Measurements from ENCODE around the gene ZSCAN5A. TPM values are rescaled to one million over a fixed set of nuclear protein-coding genes. Genes with fewer than 3 reads are reported as not detected.

Gene ZSCAN5A
- polyA plus RNA-seq, 1 of the 3 experiments (the other 2 are of a cell fraction) = 6.8 TPM

- TF ChIP-seq EP300 (IDR thresholded peaks at IDR 0.05; ENCODE audit: borderline replicate concordance in 1 of 2, low read depth in 1 of 2, low read length in 1 of 2) (no peak), NFIC (IDR thresholded peaks at IDR 0.05; ENCODE audit: borderline replicate concordance) (no peak), RAD21 (IDR thresholded peaks at IDR 0.05; ENCODE audit: low read length) (no peak), FOXM1 (IDR thresholded peaks at IDR 0.05; ENCODE audit: low read depth) (no peak), FOSL2 (IDR thresholded peaks at IDR 0.05; ENCODE audit: borderline replicate concordance, low read depth) (no peak)
- TF ChIP-seq, protein P1, sequence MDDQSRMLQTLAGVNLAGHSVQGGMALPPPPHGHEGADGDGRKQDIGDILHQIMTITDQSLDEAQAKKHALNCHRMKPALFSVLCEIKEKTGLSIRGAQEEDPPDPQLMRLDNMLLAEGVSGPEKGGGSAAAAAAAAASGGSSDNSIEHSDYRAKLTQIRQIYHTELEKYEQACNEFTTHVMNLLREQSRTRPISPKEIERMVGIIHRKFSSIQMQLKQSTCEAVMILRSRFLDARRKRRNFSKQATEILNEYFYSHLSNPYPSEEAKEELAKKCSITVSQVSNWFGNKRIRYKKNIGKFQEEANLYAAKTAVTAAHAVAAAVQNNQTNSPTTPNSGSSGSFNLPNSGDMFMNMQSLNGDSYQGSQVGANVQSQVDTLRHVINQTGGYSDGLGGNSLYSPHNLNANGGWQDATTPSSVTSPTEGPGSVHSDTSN (IDR thresholded peaks at IDR 0.05) = no peak
Observed at GRCh38 chr19:56310462-56310861, 4.2 kb downstream of the ZSCAN5A start (continued).

GRCh38 chr19:56309511-56310185, 5.0 kb downstream of the ZSCAN5A start:
- H3K27me3 ChIP-seq (ENCODE audit: insufficient read depth) = no peaks in the 10 kb centered on the region
- POLR2A ChIA-PET = no interaction called here
- TF ChIP-seq NFIC (IDR thresholded peaks at IDR 0.05; ENCODE audit: borderline replicate concordance) (no peak), JUND (IDR thresholded peaks at IDR 0.05) (no peak), EP300 (IDR thresholded peaks at IDR 0.05; ENCODE audit: borderline replicate concordance in 1 of 2, low read depth in 1 of 2, low read length in 1 of 2) (no peak), ELF1 (IDR thresholded peaks at IDR 0.05) (no peak), POLR2AphosphoS5 (IDR thresholded peaks at IDR 0.05; ENCODE audit: low read depth, low read length) (no peak), REST (IDR thresholded peaks at IDR 0.05; ENCODE audit: low read depth, low read length) (no peak), RAD21 (IDR thresholded peaks at IDR 0.05; ENCODE audit: low read length) (peak; percentile 42), USF2 (IDR thresholded peaks at IDR 0.05; ENCODE audit: borderline replicate concordance, low read depth, low read length) (no peak), RCOR1 (IDR thresholded peaks at IDR 0.05; ENCODE audit: low read length) (no peak), RXRA (IDR thresholded peaks at IDR 0.05; ENCODE audit: borderline replicate concordance, low read depth) (no peak), TCF12 (IDR thresholded peaks at IDR 0.05) (no peak), CHD2 (IDR thresholded peaks at IDR 0.05; ENCODE audit: low read length, partially characterized antibody) (no peak), FOXM1 (IDR thresholded peaks at IDR 0.05; ENCODE audit: low read depth) (no peak), MXI1 (IDR thresholded peaks at IDR 0.05; ENCODE audit: low read depth, low read length) (no peak), SMC3 (IDR thresholded peaks at IDR 0.05; ENCODE audit: low read depth, low read length) (peak; percentile 49)
- TF ChIP-seq, protein P2, sequence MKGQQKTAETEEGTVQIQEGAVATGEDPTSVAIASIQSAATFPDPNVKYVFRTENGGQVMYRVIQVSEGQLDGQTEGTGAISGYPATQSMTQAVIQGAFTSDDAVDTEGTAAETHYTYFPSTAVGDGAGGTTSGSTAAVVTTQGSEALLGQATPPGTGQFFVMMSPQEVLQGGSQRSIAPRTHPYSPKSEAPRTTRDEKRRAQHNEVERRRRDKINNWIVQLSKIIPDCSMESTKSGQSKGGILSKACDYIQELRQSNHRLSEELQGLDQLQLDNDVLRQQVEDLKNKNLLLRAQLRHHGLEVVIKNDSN (IDR thresholded peaks at IDR 0.05; ENCODE audit: borderline replicate concordance, low read depth) = no peak
- TF ChIP-seq, protein P3, sequence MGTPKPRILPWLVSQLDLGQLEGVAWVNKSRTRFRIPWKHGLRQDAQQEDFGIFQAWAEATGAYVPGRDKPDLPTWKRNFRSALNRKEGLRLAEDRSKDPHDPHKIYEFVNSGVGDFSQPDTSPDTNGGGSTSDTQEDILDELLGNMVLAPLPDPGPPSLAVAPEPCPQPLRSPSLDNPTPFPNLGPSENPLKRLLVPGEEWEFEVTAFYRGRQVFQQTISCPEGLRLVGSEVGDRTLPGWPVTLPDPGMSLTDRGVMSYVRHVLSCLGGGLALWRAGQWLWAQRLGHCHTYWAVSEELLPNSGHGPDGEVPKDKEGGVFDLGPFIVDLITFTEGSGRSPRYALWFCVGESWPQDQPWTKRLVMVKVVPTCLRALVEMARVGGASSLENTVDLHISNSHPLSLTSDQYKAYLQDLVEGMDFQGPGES (IDR thresholded peaks at IDR 0.05; ENCODE audit: low read depth, low read length) = no peak
- TF ChIP-seq, protein P4, sequence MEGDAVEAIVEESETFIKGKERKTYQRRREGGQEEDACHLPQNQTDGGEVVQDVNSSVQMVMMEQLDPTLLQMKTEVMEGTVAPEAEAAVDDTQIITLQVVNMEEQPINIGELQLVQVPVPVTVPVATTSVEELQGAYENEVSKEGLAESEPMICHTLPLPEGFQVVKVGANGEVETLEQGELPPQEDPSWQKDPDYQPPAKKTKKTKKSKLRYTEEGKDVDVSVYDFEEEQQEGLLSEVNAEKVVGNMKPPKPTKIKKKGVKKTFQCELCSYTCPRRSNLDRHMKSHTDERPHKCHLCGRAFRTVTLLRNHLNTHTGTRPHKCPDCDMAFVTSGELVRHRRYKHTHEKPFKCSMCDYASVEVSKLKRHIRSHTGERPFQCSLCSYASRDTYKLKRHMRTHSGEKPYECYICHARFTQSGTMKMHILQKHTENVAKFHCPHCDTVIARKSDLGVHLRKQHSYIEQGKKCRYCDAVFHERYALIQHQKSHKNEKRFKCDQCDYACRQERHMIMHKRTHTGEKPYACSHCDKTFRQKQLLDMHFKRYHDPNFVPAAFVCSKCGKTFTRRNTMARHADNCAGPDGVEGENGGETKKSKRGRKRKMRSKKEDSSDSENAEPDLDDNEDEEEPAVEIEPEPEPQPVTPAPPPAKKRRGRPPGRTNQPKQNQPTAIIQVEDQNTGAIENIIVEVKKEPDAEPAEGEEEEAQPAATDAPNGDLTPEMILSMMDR (IDR thresholded peaks at IDR 0.05) = peak; percentile 76

More at GRCh38 chr19:56309511-56310185, 5.0 kb downstream of the ZSCAN5A start:
- 84% methylated on average over 8 of the region's 11 CpGs for WGBS (ENCODE audit: low lambda C conversion rate)
- H3K4me1 ChIP-seq (ENCODE audit: control insufficient read depth in 1 of 2, insufficient read depth in 2 of 2, low read depth in 1 of 2, low read length in 1 of 2) = peaks cover 0 to 4% of the 10 kb centered on the region in 2 experiments; a peak in 2 of 4 replicates
- peak; percentile 80 for DNase-seq
- H3K27ac ChIP-seq (ENCODE audit: low read depth in 2 of 2, low read length in 1 of 2) = no peak overlapping the region
- H3K9me3 ChIP-seq = no peaks in the 10 kb centered on the region
- no peak overlapping the region; a peak in 1 of 4 replicates for H3K4me3 ChIP-seq (ENCODE audit: low read depth in 2 of 2, low read length in 1 of 2)
- H2AFZ ChIP-seq (ENCODE audit: low read depth) = no peak overlapping the region
- peaks cover 4% of the 10 kb centered on the region for H3F3A ChIP-seq (replicated peaks; ENCODE audit: insufficient read depth)
- H4K20me1 ChIP-seq (ENCODE audit: insufficient read depth) = no peaks in the 10 kb centered on the region
- H3K9me2 ChIP-seq = no peaks in the 10 kb centered on the region
- H3K4me2 ChIP-seq = no peak overlapping the region
- peaks cover 25 to 38% of the 10 kb centered on the region in 2 experiments for H3K36me3 ChIP-seq (replicated peaks in 1 of 2; ENCODE audit: control insufficient read depth in 1 of 2, insufficient read depth in 2 of 2, low read length in 1 of 2)
- no peak overlapping the region for H3K9ac ChIP-seq
- peaks cover 8% of the 10 kb centered on the region for H3K79me2 ChIP-seq (ENCODE audit: insufficient read depth)
- CTCF ChIA-PET = interaction anchor here (0.6 to 7.1 kb wide), 22 partner anchors 9 to 248 kb away, joined by 3 to 42 read pairs (median 4); partner anchors contain the start of gene EDDM13
